Erythroblast (primary cell): ENCODE measurements around the gene EFCC1.

Experiments used
- GATA1 ChIP-seq: IDR thresholded peaks from 2 replicates; pipeline ENCODE4 v1.6.1; 2011; ENCODE audit warnings: low read depth, mild to moderate bottlenecking, control low read depth, low read length, moderate library complexity
- POLR2A ChIP-seq: IDR thresholded peaks from 2 replicates; pipeline ENCODE4 v1.6.1; 2011; ENCODE audit warnings: mild to moderate bottlenecking, low read length

GRCh38 chr3:129056451-129057173, 55.5 kb downstream of the EFCC1 start:
- TF ChIP-seq POLR2A (peak; percentile 69), GATA1 (peak; percentile 67)
